ENCODE data around the gene ZNF438.

GRCh38 chr10:31020209-31020608, 11.5 kb downstream of the ZNF438 start:
- TF ChIP-seq CTCF (IDR thresholded peaks at IDR 0.05) (no peak), POLR2A (IDR thresholded peaks at IDR 0.05) (no peak)
